ENCODE results near the gene VPS41.

DNA sequence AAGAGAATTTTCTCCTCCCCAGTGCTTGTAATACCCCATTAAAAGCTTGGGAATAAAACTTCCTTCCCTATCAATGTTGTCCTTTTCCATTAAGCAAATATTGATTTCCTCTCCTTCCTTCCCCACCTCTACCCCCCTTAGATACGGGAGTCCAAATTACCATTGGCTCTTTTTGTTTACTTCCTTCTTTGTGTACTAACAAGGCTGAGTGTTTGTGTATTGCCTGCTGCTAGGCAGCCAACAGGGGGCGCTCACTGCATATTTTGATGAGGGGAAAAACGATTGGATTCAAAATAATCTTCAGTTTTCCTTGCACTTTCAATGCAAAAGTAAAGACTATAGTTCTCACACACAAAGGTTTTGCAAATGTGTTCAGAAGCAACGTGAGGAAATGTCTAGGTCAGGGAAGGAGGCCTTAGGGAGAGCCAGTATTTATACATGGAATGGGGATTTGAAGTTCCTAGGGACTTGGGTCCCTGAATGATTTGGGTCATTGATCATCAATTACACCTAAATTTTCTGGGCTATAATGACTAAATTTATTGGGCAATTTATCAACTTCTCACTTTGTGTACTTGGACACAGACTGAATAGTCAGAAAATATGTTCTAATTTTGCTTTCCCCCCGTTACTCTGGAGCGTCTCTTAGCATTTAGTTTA, 23.6 kb upstream of the VPS41 start:
- TF ChIP-seq, protein P1, sequence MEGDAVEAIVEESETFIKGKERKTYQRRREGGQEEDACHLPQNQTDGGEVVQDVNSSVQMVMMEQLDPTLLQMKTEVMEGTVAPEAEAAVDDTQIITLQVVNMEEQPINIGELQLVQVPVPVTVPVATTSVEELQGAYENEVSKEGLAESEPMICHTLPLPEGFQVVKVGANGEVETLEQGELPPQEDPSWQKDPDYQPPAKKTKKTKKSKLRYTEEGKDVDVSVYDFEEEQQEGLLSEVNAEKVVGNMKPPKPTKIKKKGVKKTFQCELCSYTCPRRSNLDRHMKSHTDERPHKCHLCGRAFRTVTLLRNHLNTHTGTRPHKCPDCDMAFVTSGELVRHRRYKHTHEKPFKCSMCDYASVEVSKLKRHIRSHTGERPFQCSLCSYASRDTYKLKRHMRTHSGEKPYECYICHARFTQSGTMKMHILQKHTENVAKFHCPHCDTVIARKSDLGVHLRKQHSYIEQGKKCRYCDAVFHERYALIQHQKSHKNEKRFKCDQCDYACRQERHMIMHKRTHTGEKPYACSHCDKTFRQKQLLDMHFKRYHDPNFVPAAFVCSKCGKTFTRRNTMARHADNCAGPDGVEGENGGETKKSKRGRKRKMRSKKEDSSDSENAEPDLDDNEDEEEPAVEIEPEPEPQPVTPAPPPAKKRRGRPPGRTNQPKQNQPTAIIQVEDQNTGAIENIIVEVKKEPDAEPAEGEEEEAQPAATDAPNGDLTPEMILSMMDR (IDR thresholded peaks at IDR 0.05): peak; percentile 40 to 80 (median 54)
- no peak for TF ChIP-seq POLR2A (IDR thresholded peaks at IDR 0.05)
